Thyroid gland (tissue), 4 donors: ENCODE data around the gene SRSF6.

Source experiments
- POLR2A ChIP-seq, 2 donors: fragments of 450-650 bp; IDR thresholded peaks; one replicate each; pipeline ENCODE4 v1.6.1; 2017; ENCODE audit warnings: antibody characterized with exemption in 2 of 2, mild to moderate bottlenecking in 2 of 2, moderate library complexity in 1 of 2
- TF ChIP-seq, protein P1 (sequence below), 6 experiments: fragments of 200-600 bp in 3 of 6; fragments of 450-650 bp in 3 of 6; sonication (generic) in 3 of 6; IDR thresholded peaks; one replicate each; pipeline ENCODE4 v1.5.1; 2016 to 2019; ENCODE audit warnings: antibody characterized with exemption in 6 of 6, mild to moderate bottlenecking in 2 of 6, inconsistent platforms in 1 of 6, moderate library complexity in 1 of 6

DNA sequence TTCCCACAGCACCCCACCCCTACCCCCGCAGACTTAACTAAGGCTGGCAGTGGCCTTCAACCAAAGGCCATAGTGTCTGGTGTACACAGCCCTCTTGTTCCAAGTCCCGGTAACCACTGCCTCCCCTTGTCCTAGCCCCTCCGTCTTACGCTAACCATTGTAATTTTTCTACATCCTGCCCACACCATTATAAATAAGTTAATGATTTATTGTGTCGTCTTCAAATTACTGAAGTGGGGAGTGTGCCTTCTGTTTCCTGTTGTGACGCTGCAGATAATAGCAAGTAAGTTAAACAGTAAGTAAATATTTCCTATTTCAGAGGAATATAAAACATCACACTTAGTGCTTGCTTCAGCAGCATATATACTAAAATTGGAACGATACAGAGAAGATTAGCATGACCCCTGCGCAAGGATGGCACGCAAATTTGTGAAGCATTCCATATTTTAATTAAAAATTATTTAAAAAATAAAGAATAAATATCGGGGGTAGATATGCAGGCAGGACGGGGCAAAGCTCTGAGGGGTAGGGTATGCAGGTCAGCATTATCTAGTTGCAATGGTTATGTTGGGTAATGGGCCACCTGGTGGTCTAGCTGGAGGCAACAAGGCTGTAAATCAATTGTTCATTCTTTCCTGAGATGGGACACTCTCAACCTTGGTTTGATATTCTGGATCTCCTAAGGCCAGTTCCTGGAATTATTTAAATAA is 15.1 kb downstream of the SRSF6 start:
- TF ChIP-seq POLR2A (IDR thresholded peaks at IDR 0.05) = no peak
- TF ChIP-seq, protein P1, sequence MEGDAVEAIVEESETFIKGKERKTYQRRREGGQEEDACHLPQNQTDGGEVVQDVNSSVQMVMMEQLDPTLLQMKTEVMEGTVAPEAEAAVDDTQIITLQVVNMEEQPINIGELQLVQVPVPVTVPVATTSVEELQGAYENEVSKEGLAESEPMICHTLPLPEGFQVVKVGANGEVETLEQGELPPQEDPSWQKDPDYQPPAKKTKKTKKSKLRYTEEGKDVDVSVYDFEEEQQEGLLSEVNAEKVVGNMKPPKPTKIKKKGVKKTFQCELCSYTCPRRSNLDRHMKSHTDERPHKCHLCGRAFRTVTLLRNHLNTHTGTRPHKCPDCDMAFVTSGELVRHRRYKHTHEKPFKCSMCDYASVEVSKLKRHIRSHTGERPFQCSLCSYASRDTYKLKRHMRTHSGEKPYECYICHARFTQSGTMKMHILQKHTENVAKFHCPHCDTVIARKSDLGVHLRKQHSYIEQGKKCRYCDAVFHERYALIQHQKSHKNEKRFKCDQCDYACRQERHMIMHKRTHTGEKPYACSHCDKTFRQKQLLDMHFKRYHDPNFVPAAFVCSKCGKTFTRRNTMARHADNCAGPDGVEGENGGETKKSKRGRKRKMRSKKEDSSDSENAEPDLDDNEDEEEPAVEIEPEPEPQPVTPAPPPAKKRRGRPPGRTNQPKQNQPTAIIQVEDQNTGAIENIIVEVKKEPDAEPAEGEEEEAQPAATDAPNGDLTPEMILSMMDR (IDR thresholded peaks at IDR 0.05) = no peak
